K562 (cell line): Measurements from ENCODE around the gene PET100. TPM values are rescaled to one million over a fixed set of nuclear protein-coding genes. Genes with fewer than 3 reads are reported as not detected.

Experiments
- COPS2 ChIP-seq: fragments of 450-650 bp; conservative IDR thresholded peaks from 2 replicates; pipeline ENCODE4 v1.6.1; 2016; ENCODE audit warnings: mild to moderate bottlenecking, moderate library complexity
- MCM5 ChIP-seq: fragments of 450-650 bp; IDR thresholded peaks from 2 replicates; pipeline ENCODE4 v1.6.1; 2016; ENCODE audit warnings: low read depth
- NCOA6 ChIP-seq: fragments of 450-650 bp; IDR thresholded peaks from 2 replicates; pipeline ENCODE4 v1.6.1; 2017; ENCODE audit warnings: mild to moderate bottlenecking
- NFRKB ChIP-seq: fragments of 450-650 bp; IDR thresholded peaks from 2 replicates; pipeline ENCODE4 v1.6.1; 2016; ENCODE audit warnings: low read depth
- NR1H2 ChIP-seq: sonication (generic); formaldehyde crosslinking; IDR thresholded peaks from 2 replicates; pipeline ENCODE4 v1.4.0; 2020; ENCODE audit warnings: mild to moderate bottlenecking, missing genetic modification reagents
- NRF1 ChIP-seq, 2 experiments: fragments of 450-650 bp; IDR thresholded peaks in 1 of 2; conservative IDR thresholded peaks in 1 of 2; 2 replicates each; pipeline ENCODE4 v1.6.1; 2014; ENCODE audit warnings: mild to moderate bottlenecking in 2 of 2
- POLR2AphosphoS2 ChIP-seq: IDR thresholded peaks from 2 replicates; pipeline ENCODE4 v1.6.1; 2012; ENCODE audit warnings: low read length, improper control_type of control experiment
- POLR2AphosphoS5 ChIP-seq: IDR thresholded peaks from 2 replicates; pipeline ENCODE4 v1.6.1; 2011; ENCODE audit warnings: mild to moderate bottlenecking, low read depth, low read length, moderate library complexity; ENCODE audit not compliant: control insufficient read depth, insufficient read depth
- PRMT5 ChIP-seq: sonication (generic); formaldehyde crosslinking; IDR thresholded peaks from 2 replicates; pipeline ENCODE4 v1.5.0; 2020; ENCODE audit warnings: missing genetic modification reagents
- RHOXF2B ChIP-seq: fragments of 250-450 bp; sonication (Bioruptor Pico); conservative IDR thresholded peaks from 2 replicates; pipeline ENCODE4 v1.5.1; 2021
- SETDB1 ChIP-seq: IDR thresholded peaks from one replicate; pipeline ENCODE4 v1.6.1; 2012; ENCODE audit warnings: low read length, control low read depth, inconsistent platforms
- SMARCA4 ChIP-seq: fragments of 450-650 bp; IDR thresholded peaks from 2 replicates; pipeline ENCODE4 v1.6.1; 2016
- SPI1 ChIP-seq: IDR thresholded peaks from 2 replicates; pipeline ENCODE4 v1.6.1; 2011; ENCODE audit warnings: low read depth, low read length, control low read depth, borderline replicate concordance
- TARDBP ChIP-seq: fragments of 450-650 bp; IDR thresholded peaks from 2 replicates; pipeline ENCODE4 v1.6.1; 2016
- TBL1XR1 ChIP-seq, 2 experiments: IDR thresholded peaks; 2 replicates each; pipeline ENCODE4 v1.6.1; 2012; ENCODE audit warnings: improper control_type of control experiment in 2 of 2, low read length in 2 of 2, mild to moderate bottlenecking in 1 of 2
- TBP ChIP-seq: optimal IDR thresholded peaks from 2 replicates; pipeline ENCODE3; 2011; ENCODE audit warnings: low read depth, low read length, improper control_type of control experiment
- TOE1 ChIP-seq, 2 experiments: fragments of 450-650 bp in 1 of 2; sonication (generic) in 1 of 2; formaldehyde crosslinking in 1 of 2; IDR thresholded peaks; 2 replicates each; pipeline versions ENCODE4 v1.7.1 to v1.8.0; 2016 to 2022; ENCODE audit warnings: borderline replicate concordance in 2 of 2, mild to moderate bottlenecking in 2 of 2, antibody characterized with exemption in 1 of 2, inconsistent platforms in 1 of 2, low read depth in 1 of 2, missing genetic modification reagents in 1 of 2, moderate library complexity in 1 of 2
- ZBTB8A ChIP-seq: fragments of 450-650 bp; IDR thresholded peaks from 2 replicates; pipeline ENCODE4 v1.6.1; 2018; ENCODE audit warnings: mild to moderate bottlenecking, moderate library complexity; ENCODE audit not compliant: partially characterized antibody
- ZNF174 ChIP-seq: fragments of 250-450 bp; sonication (Bioruptor Pico); IDR thresholded peaks from 2 replicates; pipeline ENCODE4 v1.4.0; 2020; ENCODE audit warnings: mild to moderate bottlenecking
- ZNF212 ChIP-seq: fragments of 450-650 bp; formaldehyde crosslinking; IDR thresholded peaks from 2 replicates; pipeline ENCODE4 v1.4.0; 2020; ENCODE audit warnings: mild to moderate bottlenecking
- ZNF41 ChIP-seq: fragments of 250-450 bp; sonication (Bioruptor Pico); conservative IDR thresholded peaks from 2 replicates; pipeline ENCODE4 v1.4.0; 2020; ENCODE audit warnings: mild to moderate bottlenecking
- ZNF518B ChIP-seq: fragments of 250-450 bp; sonication (Bioruptor Pico); IDR thresholded peaks from 2 replicates; pipeline ENCODE4 v1.5.0; 2021; ENCODE audit warnings: mild to moderate bottlenecking, moderate library complexity
- polyA plus RNA-seq, 8 experiments: library from polyadenylated mRNA; depleted of rRNA in 4 of 8; stranded (reverse) in 5 of 8; unstranded in 3 of 8; fragments of >200 nt; fragmentation: Nextera tagmentation in 2 of 8; fragmentation: Illumina TruSeq in 1 of 8; extraction: Ambion mirVana in 2 of 8; extraction: Trizol in 1 of 8; gene quantifications; 2 replicates each; pipeline versions ENCODE4 v1.2.1 to v1.2.3, GENCODE V29; 2011 to 2014; ENCODE audit warnings: inconsistent platforms in 1 of 8, missing spikeins in 1 of 8
- total RNA-seq, 7 experiments: library from RNA; depleted of rRNA in 6 of 7; stranded (reverse); fragments of >200 nt in 6 of 7; fragmentation: Illumina TruSeq in 2 of 7; extraction: Trizol in 2 of 7; gene quantifications; 2 replicates each; pipeline versions ENCODE4 v1.2.1 to v1.2.3, GENCODE V29; 2011 to 2021; ENCODE audit warnings: low replicate concordance in 1 of 7
- TF ChIP-seq, protein P1 (sequence below): fragments of 450-650 bp; IDR thresholded peaks from 2 replicates; pipeline ENCODE4 v1.6.1; 2016; ENCODE audit warnings: low read depth, mild to moderate bottlenecking, moderate library complexity
- TF ChIP-seq, protein P2 (sequence below): sonication (generic); formaldehyde crosslinking; IDR thresholded peaks from 2 replicates; pipeline ENCODE4 v1.9.0; 2022; ENCODE audit warnings: mild to moderate bottlenecking, missing genetic modification reagents
- TF ChIP-seq, protein P3 (sequence below): fragments of 450-650 bp; formaldehyde crosslinking; IDR thresholded peaks from 2 replicates; pipeline ENCODE4 v1.4.0; 2022; ENCODE audit warnings: missing genetic modification characterization

Gene PET100
- total and polyA plus RNA-seq, 9 of the 15 experiments (the other 6 are each of a cell fraction or from before 2014, with no cell fraction given), result 62.3 to 351 (median 98.3) TPM

DNA sequence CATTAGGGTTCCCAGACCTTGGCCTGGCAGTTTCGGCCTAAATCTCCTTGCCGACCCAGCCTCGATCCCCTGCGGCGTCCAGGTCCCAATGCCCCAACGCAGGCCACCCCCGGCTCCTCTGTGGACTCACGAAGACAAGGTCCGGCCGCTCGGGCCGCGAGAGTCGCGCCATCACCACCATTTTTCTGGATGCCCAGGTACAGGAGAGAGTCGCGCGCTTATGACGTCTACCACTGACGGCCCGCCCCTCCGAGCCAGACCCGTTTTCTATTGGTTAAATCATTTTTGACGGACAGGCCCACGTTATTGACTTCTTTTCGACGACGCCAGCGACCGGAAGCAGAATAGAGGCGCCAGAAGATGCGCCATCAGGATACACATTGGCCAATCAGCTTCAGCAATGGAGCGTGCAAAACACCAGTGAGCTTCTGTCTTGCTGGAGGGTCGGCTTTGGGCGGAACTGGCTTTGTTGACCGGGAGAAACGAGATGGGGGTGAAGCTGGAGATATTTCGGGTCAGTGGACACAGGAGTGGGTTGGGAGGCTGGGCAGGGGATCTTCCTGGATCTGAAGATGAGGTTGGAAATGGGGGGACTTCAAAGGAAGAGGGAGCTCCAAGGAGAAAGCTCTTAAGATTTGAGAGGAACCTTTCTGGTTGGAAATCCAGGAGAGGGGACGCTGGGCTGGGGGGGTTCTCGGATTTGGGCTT lies at the start of gene PET100, which contains the start of gene XAB2 (continued):
- TF ChIP-seq POLR2AphosphoS2, result no peak
- no peak for TF ChIP-seq TOE1 (IDR thresholded peaks at IDR 0.05; ENCODE audit: borderline replicate concordance)
- no peak for TF ChIP-seq TOE1 (CRISPR knock-in tag; IDR thresholded peaks at IDR 0.05; ENCODE audit: borderline replicate concordance, low read depth)
- TF ChIP-seq, protein P1, sequence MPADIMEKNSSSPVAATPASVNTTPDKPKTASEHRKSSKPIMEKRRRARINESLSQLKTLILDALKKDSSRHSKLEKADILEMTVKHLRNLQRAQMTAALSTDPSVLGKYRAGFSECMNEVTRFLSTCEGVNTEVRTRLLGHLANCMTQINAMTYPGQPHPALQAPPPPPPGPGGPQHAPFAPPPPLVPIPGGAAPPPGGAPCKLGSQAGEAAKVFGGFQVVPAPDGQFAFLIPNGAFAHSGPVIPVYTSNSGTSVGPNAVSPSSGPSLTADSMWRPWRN, result no peak
- no peak for TF ChIP-seq COPS2
- TF ChIP-seq TBP, result peak; percentile 71
- TF ChIP-seq PRMT5 (CRISPR knock-in tag), result no peak
- no peak for TF ChIP-seq ZBTB8A
- TF ChIP-seq POLR2AphosphoS5, result peak; percentile 59
- TF ChIP-seq TARDBP, result no peak
- TF ChIP-seq, protein P2, sequence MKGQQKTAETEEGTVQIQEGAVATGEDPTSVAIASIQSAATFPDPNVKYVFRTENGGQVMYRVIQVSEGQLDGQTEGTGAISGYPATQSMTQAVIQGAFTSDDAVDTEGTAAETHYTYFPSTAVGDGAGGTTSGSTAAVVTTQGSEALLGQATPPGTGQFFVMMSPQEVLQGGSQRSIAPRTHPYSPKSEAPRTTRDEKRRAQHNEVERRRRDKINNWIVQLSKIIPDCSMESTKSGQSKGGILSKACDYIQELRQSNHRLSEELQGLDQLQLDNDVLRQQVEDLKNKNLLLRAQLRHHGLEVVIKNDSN (CRISPR knock-in tag), result no peak
- no peak for TF ChIP-seq RHOXF2B (CRISPR knock-in tag)
- no peak for TF ChIP-seq NR1H2 (CRISPR knock-in tag)
- peak; percentile 61 to 72; a peak in 2 of 4 replicates for TF ChIP-seq TBL1XR1 (IDR thresholded peaks at IDR 0.05; ENCODE audit: low read length in 2 of 2)
- TF ChIP-seq NFRKB, result 0 out of 2 replicates have a peak, but pooled peaks have one; percentile 75
- TF ChIP-seq NRF1 (conservative IDR thresholded peaks at IDR 0.05 in 1 of 2, IDR thresholded peaks at IDR 0.05 in 1 of 2), result peak; percentile 71 to 78
- no peak for TF ChIP-seq NCOA6
- TF ChIP-seq SETDB1, result no peak
- no peak for TF ChIP-seq MCM5
- TF ChIP-seq ZNF174 (CRISPR knock-in tag), result no peak
- no peak for TF ChIP-seq ZNF518B (CRISPR knock-in tag)
- TF ChIP-seq ZNF41 (CRISPR knock-in tag), result no peak
- peak; percentile 71; the same call in 1 of the 2 replicates for TF ChIP-seq SPI1
- TF ChIP-seq ZNF212 (CRISPR knock-in tag), result no peak
- TF ChIP-seq SMARCA4, result no peak
- TF ChIP-seq, protein P3, sequence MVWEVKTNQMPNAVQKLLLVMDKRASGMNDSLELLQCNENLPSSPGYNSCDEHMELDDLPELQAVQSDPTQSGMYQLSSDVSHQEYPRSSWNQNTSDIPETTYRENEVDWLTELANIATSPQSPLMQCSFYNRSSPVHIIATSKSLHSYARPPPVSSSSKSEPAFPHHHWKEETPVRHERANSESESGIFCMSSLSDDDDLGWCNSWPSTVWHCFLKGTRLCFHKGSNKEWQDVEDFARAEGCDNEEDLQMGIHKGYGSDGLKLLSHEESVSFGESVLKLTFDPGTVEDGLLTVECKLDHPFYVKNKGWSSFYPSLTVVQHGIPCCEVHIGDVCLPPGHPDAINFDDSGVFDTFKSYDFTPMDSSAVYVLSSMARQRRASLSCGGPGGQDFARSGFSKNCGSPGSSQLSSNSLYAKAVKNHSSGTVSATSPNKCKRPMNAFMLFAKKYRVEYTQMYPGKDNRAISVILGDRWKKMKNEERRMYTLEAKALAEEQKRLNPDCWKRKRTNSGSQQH (CRISPR knock-in tag), result no peak
